Sigmoid colon (tissue), 4 donors: ENCODE data around the gene THSD7B.

Experiments
- CTCF ChIP-seq, 4 experiments: fragments of 450-650 bp in 3 of 4; fragments of 200-600 bp in 1 of 4; IDR thresholded peaks; one replicate each; pipeline ENCODE4 v1.5.1; 2016 to 2019; ENCODE audit warnings: antibody characterized with exemption in 4 of 4, mild to moderate bottlenecking in 3 of 4, moderate library complexity in 2 of 4
- EP300 ChIP-seq, 4 donors: sonication (generic); formaldehyde crosslinking; IDR thresholded peaks; one replicate each; pipeline ENCODE4 v1.6.1; 2017; ENCODE audit warnings: antibody characterized with exemption in 4 of 4
- POLR2A ChIP-seq, 2 donors: fragments of 450-650 bp; IDR thresholded peaks; one replicate each; pipeline ENCODE4 v1.6.1; 2016; ENCODE audit warnings: antibody characterized with exemption in 2 of 2, mild to moderate bottlenecking in 2 of 2, moderate library complexity in 2 of 2
- POLR2AphosphoS5 ChIP-seq, 4 donors: sonication (generic); formaldehyde crosslinking; IDR thresholded peaks; one replicate each; pipeline ENCODE4 v1.6.1; 2017; ENCODE audit warnings: antibody characterized with exemption in 4 of 4

- TF ChIP-seq CTCF (IDR thresholded peaks at IDR 0.05) = no peak
- no peak for TF ChIP-seq POLR2A (IDR thresholded peaks at IDR 0.05)
- TF ChIP-seq POLR2AphosphoS5 (IDR thresholded peaks at IDR 0.05) = no peak
- no peak for TF ChIP-seq EP300 (IDR thresholded peaks at IDR 0.05)
Measured at GRCh38 chr2:136863874-136864273, 98.5 kb downstream of the THSD7B start.
